Myocyte (in vitro differentiated cells): ENCODE measurements around the gene SSH2. TPM values are rescaled to one million over a fixed set of nuclear protein-coding genes. Genes with fewer than 3 reads are reported as not detected.
"Not testable (repeated sequence)": the region's sequence is repeated elsewhere in the genome, so short reads cannot be mapped to it uniquely, and the experiment has no call there.

Experiments
- DNase-seq: peaks from one replicate; pipeline ENCODE4 v3.0.0-alpha.2; 2012; ENCODE audit warnings: low read depth
- total RNA-seq: library from RNA; depleted of rRNA; stranded (reverse); fragments of >200 nt; gene quantifications from 2 replicates; pipeline ENCODE4 v1.2.3, GENCODE V29; 2014

The SSH2 gene
- total RNA-seq, 1 donor from 2014 or later, result 26.7 TPM

- no peak for DNase-seq
Measured at GRCh38 chr17:29789196-29790170, 140.5 kb downstream of the SSH2 start.

DNA sequence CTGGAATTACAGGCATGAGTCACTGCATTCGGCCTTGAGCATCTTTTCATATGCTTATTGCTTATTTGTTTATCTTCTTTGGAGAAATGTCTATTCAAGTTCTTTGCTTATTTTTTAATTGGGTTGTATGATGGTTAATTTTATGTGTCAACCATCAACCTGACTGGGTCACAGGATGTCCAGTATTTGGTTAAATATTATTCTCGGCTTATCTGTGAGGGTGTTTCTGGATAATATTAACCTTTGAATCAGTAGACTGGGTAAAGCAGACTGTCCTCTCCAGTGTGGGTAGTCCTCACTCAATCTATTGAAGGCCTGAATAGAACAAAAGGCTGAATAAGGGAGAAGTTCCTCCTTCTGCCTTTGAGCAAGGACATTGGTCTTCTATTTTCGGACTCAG, 142.0 kb downstream of the SSH2 start:
- no peak for DNase-seq

- no peak for DNase-seq
Measured at GRCh38 chr17:29782917-29783316, 147.1 kb downstream of the SSH2 start.

GRCh38 chr17:29779812-29780190, 150.2 kb downstream of the SSH2 start:
- not testable (repeated sequence) for DNase-seq

DNA sequence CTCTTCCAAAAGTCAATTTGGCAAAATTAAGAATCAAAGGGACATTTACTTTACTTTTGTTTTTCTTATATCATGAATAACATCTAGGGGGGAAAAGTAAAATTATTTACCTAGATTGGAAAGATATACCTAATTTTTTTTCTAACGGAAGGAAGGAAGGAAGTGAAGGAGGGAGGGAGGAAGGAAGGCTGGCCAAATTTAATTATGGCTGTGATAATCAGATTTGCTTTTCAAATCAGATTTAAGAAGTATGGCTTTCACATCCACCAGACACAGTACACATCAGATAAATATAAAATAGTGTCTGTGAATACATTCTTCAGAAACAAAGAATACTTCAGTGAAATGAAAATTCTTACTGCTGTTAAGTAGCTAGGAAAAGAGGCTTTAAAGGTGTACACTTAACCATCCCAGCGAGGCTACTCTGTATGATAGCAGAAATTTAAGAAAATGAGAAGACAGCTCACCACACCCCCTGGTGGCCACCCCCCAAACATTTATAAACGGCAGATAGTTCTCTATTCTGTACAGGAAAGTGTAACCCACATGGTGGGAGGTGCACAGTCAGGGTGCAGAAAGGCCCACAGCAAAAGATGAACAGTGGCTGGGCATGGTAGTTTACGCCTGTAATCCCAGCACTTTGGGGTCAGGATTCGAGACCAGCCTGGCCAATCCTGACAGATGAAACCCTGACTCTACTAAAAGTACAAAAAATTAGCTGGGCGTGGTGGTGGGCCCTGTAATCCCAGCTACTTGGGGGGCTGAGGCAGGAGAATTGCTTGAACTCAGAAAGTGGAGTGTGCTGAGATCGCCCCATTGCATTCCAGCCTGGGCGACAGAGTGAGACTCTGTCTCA, 150.8 kb downstream of the SSH2 start:
- peak; percentile 67 for DNase-seq

GRCh38 chr17:29777663-29778062, 152.4 kb downstream of the SSH2 start:
- DNase-seq, result no peak

DNA sequence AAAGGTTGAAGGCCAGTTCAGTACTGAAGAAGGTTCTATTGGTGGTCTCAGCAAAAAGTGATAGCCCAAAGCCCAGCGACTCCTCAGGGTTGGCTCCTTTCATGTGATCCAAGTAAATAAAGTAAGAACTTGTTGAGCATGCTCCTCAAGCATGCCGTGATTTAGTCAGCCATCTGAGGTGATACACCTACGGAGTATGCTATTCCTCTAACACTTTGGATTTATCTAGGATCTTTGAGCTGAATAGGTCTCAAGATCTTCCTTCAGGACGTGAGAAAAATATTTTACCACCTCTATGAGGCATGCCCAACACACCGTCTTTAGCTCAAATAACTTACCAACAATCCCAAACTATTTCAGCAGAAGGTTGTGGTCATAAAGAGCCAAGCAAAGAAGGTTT, 154.0 kb downstream of the SSH2 start:
- no peak for DNase-seq

DNA sequence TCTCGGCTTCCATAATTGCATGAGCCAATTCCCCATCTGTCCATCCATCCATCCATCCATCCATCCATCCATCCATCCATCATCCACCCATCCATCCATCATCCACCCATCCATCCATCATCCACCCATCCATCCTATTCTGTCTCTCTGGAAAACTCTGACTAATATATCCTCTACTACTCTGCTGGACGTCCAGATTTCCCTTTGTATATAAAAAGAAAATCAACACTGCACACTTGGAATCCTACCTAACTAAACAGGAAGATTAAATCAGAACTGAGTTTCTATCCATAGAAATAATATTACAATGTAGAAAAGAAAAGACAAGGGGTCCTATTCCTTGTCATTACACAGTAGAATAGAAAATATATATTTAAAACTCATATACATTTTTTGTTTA, 157.0 kb downstream of the SSH2 start:
- DNase-seq, result no peak

- no peak for DNase-seq
Measured at GRCh38 chr17:29771546-29771945, 158.5 kb downstream of the SSH2 start.

- DNase-seq, result no peak
Measured at GRCh38 chr17:29769225-29769624, 160.8 kb downstream of the SSH2 start.

- DNase-seq, result no peak
Measured at GRCh38 chr17:29766796-29767327, 163.2 kb downstream of the SSH2 start.

DNA sequence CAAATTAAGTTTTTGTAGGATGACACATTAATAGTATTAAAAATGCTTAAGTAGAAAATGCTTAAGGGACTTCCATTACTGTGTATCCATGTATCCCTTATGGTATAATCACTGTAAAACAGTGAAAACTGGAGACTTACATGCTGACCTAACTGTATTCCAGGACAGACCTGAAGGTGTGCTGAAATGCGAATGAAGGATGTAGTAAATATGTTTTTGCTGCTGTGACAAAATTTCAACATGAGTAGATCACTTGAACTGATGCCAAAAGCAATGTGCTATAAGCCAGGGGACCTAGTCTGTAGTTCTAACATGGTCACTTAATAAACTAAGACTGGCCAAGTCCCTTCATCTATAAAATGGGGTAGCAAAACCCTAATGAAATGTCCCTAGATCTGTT, 165.3 kb downstream of the SSH2 start:
- DNase-seq, result no peak

DNA sequence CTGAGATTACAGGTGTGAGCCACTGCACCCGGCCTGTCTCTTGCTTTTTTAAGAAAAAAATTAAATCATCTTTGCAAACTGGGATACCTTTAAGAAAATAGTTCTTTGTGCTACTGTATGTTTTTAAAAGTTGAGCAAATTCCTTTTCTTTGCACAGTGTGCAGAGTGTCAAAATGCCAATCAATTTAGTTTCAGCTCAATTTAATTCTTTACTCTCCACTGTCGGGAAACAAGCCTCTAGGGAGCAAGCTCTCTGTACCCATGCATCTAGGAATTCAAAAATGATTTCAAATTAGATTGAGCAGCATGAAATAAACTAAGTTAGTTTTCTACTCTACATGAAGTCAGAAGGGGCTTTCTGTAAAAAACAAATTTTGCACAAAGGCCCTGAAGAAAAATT, 165.8 kb downstream of the SSH2 start:
- no peak for DNase-seq

DNA sequence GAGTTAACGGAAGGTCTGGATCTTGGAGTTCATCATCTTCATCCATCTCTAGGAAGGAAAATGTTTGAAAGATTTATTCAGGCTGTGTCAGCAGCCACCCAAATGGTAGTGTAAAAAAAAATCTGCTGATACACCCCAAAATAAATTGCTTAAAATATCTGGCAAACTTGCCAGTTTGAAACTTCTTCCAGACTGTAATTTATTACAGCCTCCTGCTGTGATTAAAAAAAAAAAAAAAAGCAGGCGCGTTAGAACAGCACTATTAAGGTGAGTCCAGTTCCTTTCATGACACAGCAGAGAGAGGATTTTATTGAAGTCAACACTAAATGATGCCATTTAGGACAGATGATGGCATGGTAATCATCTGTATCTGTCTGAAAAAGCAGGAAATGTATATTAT, 166.8 kb downstream of the SSH2 start:
- DNase-seq, result no peak

DNA sequence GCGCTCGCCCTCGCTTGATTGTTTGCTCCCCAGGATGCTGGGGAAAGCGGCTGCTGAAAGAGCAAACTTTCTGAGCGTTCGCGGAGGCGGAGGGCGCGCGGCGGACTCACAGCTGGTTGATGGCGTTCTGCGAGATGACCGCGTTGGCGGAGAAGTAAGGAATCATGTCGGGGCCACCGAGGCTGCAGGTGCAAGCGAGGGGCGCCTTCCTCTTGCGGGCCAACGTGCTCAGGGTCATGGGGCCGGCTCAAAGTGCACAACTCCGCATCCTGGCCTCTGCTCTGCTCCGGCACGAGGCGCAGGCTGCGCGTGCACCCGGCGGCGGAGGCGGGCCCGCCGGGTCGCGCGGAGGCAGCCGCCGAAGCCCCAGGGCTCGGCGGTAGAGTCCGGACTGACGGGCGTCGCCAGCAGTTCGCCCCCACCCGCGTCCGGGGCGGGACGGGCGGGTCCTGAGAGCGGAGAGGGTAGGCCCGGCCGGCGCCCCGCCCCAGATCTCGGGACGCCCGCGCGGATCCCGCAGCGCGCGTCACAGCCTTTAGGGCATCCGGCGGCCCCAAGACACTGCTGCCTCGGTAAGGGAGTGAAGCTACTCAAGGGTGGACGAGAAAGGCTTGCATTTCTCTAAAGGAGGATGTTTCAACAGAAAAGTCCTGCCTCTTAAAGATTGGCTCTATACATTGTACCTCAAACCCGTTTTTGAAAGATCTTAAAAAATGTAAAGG, 168.8 kb downstream of the SSH2 start:
- peak; percentile 88 for DNase-seq

DNA sequence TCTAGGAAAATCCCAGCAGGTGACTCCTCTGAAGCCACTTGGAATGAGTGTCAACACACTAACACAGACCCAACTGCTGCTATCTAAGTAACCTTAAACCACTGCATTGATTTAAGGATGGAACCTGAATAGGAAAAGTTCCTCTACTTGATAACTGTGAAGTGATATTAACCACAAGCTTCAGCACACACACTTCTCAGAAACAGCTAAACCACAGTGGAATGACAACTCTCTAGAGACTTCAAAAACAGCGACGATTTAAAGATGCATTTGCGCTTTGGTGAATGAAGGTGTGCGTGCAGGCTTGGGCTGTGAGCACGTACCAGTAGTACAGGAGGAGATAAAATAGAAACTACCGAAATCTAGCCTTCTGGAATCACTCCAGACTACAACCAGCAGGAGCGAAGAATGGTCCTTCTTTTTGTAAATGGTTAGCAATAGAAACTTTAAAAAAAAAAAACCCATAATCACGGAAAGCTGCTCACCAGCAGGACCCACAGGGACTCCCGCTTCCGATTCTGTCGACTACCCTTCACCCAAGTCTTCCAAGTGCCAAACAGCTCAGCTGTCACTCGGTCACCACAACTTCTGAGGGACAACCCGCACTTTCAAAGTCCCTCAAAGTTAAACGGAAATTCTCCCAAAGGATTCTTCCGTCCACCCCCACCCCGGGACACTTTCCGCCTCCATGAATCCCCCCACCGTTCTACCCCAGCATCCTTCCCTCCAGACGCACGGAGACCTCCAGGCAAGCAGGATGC, 169.6 kb downstream of the SSH2 start:
- peak; percentile 61 for DNase-seq

GRCh38 chr17:29758255-29758654, 171.8 kb downstream of the SSH2 start:
- no peak for DNase-seq

DNA sequence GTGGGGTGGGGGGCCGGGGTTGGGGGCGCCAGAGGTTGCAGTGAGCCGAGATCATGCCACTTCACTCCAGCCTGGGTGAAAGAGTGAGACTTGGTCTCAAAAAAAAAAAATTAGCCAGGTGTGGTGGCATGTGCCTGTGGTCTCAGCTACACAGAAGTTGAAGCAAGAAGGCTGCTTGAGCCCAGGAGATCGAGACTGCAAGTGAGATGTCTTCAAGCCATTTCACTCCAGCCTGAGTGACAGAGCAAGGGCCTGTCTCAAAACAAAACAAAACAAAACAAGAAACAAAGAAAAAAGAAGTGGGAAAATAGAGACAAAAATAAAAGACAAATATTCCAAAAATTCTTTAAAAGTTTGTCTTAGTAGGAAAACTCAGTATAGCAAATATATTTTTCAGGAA, 172.2 kb downstream of the SSH2 start:
- no peak for DNase-seq

- DNase-seq, result no peak
Measured at GRCh38 chr17:29753845-29754439, 176.1 kb downstream of the SSH2 start.
